DMS 273 (cell line): ENCODE measurements around the gene TRMT44.
"Not testable (repeated sequence)": the region's sequence is repeated elsewhere in the genome, so short reads cannot be mapped to it uniquely, and the experiment has no call there.

Experiments
- DNase-seq: peaks from one replicate; lab custom pipeline; 2025; ENCODE audit not compliant: unreplicated experiment; lab: John Stamatoyannopoulos, UW

Gene TRMT44

DNA sequence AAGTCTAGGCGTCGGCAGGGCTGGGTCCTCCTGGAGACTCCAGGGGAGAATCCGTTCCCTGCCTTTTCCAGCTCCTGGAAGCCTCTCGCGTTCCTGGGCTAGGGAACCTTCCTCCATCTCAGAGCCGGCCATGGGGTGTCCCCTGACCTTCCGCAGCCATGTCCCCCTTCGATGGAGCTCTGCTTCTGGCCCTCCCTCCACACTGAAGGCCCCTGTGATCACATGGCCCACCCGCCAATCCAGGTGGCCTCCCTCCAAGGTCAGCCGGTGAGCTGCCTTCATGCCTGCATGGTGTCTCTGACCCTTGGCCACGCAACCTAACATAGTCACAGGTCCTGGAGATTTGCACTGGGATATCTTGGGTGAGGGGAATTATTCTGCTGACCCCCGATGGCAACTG is 69.6 kb downstream of the TRMT44 start:
- no peak for DNase-seq

- DNase-seq = no peak
These were observed 70.2 kb downstream of the TRMT44 start for GRCh38 chr4:8510611-8511285.

GRCh38 chr4:8512510-8512909 is 71.9 kb downstream of the TRMT44 start:
- DNase-seq = no peak

DNA sequence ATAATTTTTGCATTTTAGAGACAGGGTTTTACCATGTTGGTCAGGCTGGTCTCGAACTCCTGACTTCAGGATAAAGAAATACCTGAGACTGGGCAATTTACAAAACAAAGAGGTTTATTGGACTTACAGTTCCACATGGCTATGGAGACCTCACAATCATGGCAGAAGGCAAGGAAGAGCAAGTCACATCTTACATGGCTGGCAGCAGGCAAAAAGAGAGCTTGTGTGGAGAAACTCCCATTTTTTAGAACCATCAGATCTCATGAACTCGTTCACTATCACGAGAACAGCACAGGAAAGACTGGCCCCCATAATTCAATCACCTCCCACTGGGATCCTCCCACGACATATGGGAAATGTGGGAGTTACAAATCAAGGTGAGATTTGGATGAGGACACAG is 72.5 kb downstream of the TRMT44 start:
- DNase-seq = not testable (repeated sequence)

DNA sequence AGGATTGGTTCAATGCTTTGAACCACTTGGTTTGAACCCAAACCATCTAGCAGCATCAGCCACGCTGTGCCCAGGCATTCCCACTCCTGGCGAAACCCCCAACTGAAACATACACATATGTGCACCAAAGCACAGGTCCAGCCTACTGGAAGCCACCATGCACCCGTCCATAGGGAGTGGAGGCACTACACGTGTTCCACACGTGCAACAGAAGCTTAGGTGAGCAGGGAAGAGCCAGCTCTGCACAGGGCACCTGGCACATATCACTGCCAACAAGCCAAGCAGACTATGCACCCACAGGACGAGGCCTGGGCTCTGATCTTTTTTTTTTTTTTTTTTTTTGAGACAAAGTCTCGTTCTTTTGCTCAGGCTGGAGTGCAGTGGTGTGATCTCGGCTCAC is 73.4 kb downstream of the TRMT44 start:
- DNase-seq = no peak

DNA sequence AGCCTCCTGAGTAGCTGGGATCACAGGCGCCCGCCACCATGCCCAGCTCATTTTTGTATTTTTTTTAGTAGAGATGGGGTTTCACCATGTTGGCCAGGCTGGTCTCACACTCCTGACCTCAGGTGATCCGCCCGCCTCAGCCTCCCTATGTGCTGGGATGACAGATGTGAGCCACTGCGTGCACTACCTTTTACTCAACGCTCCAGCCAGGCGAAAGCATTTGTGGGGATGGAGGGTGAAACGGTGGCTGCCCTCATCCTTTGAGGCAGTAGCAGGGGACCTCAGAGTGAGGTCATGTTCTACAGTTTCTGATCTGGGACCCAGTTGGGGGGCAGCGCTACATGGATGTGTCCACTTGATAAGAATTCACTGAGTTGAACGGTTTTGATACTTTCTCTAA is 73.8 kb downstream of the TRMT44 start:
- DNase-seq = no peak

DNA sequence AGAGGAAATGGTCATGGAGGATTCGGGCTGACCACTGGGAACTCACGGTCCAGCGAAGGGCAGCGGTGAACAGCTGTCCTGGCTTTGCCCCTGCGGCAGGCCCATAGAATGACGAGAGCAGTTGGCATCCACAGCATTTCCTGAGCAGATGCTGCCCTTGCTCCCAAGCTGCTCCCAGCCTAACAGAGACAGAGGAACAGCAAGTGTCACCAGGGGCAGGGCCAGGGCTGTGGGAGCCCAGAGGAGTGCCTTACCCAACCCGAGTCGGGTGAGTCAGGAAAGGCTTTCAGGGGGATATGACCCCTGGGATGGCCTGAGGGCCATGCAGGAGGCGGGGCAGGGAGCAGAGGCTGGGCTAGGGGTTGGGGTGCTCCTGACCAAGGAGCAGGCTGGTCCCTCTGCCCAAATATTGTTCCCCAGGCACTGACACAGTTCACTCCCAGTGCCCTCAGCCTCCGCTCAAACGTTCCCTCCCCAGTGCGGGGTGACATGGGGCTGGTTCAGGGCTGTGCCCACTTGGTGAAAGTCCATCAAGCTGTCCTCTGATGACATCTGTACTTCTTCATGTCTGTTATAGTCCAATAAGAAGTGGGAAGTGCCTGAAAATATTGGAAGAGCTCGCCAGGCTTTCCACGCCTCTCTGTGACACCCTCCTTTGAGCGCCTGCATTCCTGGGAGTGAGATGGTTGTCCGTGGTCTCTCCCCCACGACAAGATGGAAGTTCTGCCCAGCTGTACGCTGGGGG is 74.9 kb downstream of the TRMT44 start:
- peak; percentile 72 for DNase-seq

DNA sequence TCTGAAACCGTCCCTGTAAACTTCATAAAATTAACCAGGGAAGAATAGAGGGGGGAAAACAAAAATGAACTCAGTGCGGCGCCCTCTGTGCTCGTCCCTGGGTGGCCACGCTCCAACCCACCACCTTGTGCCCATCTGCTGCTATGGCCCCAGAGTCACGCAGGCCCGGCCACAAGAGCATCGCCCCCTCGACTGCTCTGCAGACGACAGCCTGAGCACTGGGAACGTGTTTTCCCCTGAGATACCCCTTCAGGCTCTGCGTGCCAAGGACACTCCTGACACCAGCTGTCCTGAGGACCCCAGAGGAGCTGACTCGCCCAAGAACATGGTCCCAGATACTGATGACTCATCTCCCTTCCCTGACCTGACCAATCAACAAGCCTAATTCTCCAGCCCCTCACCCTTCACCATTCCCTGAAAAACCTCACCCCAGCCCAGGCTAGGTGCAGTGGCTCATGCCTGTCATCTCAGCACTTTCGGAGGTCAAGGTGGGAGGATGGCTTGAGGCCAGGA is 75.5 kb downstream of the TRMT44 start:
- DNase-seq = peak; percentile 69

DNA sequence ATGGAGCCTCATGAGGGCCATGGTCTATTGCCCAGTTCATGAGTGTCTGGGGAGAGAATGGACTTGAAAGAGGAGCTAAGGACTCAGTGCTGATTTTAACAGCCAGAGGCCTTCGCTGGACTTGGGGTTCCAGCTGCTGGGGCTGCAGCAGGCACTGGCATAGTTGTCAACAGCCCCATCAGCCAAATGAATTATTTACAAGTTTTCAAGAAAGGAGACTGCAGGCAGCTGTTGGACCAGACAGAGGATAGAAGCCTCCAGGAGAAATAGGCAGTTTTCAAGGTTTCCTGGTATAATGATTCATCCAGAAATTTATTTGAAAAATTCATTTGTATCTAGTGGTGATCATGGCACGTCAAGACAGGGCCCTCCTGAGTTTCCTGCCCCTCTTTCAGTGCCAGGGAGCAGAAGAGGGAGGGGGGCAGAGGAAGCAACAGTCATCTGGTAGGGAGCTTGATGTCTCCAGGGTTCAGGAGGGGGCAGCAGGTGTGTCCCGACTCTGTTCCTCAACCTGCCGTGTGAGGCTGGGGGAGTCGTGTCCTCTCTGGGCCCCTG is 76.5 kb downstream of the TRMT44 start:
- no peak for DNase-seq

GRCh38 chr4:8517946-8518345 is 77.4 kb downstream of the TRMT44 start:
- DNase-seq = no peak

- no peak for DNase-seq
These were observed 81.9 kb downstream of the TRMT44 start for GRCh38 chr4:8522160-8523120.

DNA sequence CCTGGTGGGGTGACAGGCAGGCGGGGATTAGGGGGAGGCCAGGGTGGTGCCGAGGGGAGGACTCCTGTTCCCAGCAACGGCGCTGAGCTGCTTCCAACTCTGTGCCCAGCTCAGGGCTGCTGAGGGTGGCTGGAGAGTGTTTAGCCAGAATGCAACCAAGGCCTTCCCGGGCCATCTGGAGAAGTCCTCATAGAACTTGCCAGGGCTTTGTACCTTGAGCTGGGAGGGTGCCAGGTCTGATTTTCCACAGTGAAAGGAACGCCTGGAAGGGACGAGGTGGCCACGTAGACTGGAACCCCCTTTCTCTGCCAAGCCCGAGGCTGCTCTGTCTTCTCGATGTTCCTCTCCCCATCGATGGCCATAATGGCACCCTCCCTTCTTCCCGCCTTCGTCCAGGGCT is 82.6 kb downstream of the TRMT44 start:
- DNase-seq = no peak

DNA sequence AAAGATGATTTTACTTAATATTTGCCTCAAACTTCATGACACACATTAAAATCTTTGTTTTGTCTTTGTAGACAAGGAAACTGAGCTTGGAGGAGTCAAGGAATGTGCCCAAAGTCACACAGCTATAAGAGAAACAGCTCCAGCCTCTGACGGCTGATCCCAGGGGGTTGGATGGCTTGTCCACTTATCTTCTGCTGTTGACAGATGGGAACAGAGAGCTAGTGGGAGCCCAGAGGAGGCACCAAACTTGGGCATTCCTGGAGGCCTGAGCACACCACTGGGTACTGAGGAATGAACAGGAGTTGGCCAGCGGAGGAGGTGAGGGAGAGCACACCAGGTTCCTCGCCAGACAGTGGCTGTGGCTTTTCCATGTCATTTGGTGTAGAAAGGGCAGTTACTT is 83.2 kb downstream of the TRMT44 start:
- DNase-seq = no peak

DNA sequence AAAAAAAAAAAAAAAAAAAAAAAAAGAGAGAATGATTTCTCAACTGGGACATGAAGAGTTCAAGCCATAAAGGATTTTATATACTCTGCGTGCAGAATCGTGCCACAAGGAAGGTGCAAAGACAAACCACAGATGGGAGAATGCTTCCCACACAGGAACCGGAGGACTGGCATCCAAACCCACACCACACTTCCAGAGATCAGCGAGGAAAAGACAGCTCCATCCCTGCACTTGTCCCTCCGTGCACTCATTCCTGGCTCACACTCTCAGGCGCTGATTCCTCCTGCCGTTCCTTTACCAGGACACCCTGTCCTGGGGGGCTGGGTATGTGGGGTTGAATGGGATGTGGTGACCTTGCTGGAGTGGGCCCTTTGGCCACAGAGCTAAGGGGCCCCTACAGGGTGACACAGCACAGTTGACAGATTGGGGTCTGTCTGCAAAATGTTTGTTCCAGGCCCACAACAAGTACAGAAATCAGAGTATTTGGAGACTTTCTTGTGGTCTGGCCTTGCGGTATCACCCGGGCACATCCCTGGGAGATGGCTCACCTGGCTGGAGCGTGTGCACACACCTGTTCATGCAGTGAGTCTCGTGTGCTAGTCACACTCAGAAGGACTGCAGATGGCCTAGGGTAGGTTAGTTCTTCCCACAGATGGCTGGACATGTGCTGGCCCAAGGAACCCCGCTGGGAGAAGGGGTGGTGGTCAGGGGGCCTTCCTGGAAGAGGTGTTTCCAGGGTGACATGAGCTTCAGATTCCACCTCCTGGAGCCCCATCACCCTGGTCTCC is 84.2 kb downstream of the TRMT44 start:
- no peak for DNase-seq

DNA sequence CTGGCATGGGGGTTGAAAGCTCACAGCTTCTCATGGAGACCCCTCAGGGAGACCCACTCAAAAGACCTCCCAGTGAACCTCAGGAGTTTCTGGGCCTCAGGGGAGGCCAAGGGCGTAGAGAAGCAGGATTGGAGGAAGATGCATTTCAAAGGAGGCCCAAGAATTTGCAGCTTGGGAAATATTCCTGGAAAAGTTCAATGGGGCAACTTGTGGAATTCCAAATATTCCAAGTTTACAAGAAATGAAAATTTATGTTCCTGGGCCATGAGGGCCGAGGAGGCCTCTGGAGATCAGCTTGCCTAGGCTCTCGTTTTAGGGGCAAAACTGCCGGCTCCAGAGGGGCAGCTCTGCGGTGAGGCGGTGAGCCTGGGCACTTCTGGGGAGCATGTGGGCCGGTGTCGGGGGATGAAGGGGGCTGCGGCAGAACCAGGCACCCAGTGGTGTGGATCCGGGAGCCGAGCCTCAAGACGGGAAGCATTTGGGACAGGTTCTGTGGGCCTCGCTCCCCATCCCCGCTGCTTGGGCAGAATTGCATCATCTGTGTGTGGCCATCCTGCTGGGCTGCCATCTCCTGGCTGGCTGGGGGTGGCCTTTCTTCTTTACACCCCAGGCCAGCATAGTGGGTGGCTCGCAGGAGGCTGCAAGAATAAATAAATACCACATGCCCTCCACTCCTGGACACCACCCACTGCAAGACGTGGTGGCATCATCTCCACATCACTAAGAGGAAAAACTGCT is 85.0 kb downstream of the TRMT44 start:
- no peak for DNase-seq
